ENCODE results near the gene AASDHPPT. TPM values are rescaled to one million over a fixed set of nuclear protein-coding genes. Genes with fewer than 3 reads are reported as not detected.

Gene AASDHPPT
- total and polyA plus RNA-seq, 9 of the 15 experiments (the other 6 are each of a cell fraction or from before 2014, with no cell fraction given), result 48.7 to 115 (median 69.0) TPM

GRCh38 chr11:106076919-106077608 lies 398 bp upstream of the AASDHPPT start, which contains the start of gene KBTBD3 (continued):
- TF ChIP-seq MGA (IDR thresholded peaks at IDR 0.05) (no peak; the same call in 1 of the 2 replicates), ZNF277 (CRISPR knock-in tag; IDR thresholded peaks at IDR 0.05; ENCODE audit: borderline replicate concordance) (no peak), USF1 (CRISPR knock-in tag; IDR thresholded peaks at IDR 0.05) (0 out of 2 replicates have a peak, but pooled peaks have one; percentile 27), NFYB (IDR thresholded peaks at IDR 0.05; ENCODE audit: extremely low read depth, insufficient read length) (peak; percentile 70), ZNF609 (CRISPR knock-in tag; IDR thresholded peaks at IDR 0.05; ENCODE audit: borderline replicate concordance) (no peak), JUN (IDR thresholded peaks at IDR 0.05; ENCODE audit: borderline replicate concordance, low read depth, low read length) (0 out of 2 replicates have a peak, but pooled peaks have one; percentile 4), JUN (CRISPR knock-in tag; IDR thresholded peaks at IDR 0.05; ENCODE audit: borderline replicate concordance) (no peak)

Data from K562 (cell line).